Measurements from ENCODE around the gene XXYLT1. TPM values are rescaled to one million over a fixed set of nuclear protein-coding genes. Genes with fewer than 3 reads are reported as not detected.

Gene XXYLT1
- total and polyA plus RNA-seq, 2 of the 8 experiments (the other 6 are each of a cell fraction or from before 2014, with no cell fraction given): 18.9 to 23.8 TPM

- TF ChIP-seq NANOG (IDR thresholded peaks at IDR 0.05; ENCODE audit: insufficient read depth, low read depth, low read length, poor library complexity, severe bottlenecking) (no peak), CBX5 (IDR thresholded peaks at IDR 0.05; ENCODE audit: low read depth, low read length) (no peak), YY1 (IDR thresholded peaks at IDR 0.05; ENCODE audit: low read depth, low read length) (no peak), PHF8 (conservative IDR thresholded peaks at IDR 0.05; ENCODE audit: low read depth, low read length) (no peak), CHD1 (IDR thresholded peaks at IDR 0.05; ENCODE audit: low read depth, low read length) (no peak), TEAD4 (IDR thresholded peaks at IDR 0.05; ENCODE audit: low read depth, low read length) (no peak), RAD21 (IDR thresholded peaks at IDR 0.05 in 1 of 2, conservative IDR thresholded peaks at IDR 0.05 in 1 of 2; ENCODE audit: low read depth in 2 of 2, low read length in 2 of 2) (no peak), ZNF274 (IDR thresholded peaks at IDR 0.05; ENCODE audit: borderline replicate concordance, extremely low read depth, low read length) (no peak)
These were observed 115.3 kb downstream of the XXYLT1 start (continued) for GRCh38 chr3:195155570-195156241.
